Adrenal gland (tissue), 5 donors: ENCODE measurements around the gene RPS28.
"Not testable (repeated sequence)": the region's sequence is repeated elsewhere in the genome, so short reads cannot be mapped to it uniquely, and the experiment has no call there.

Experiments
- CTCF ChIP-seq, 6 experiments: fragments of 450-650 bp in 4 of 6; fragments of 200-600 bp in 2 of 6; sonication (generic) in 1 of 6; IDR thresholded peaks; 1 replicate in 5 of 6; 2 replicates in 1 of 6; pipeline versions ENCODE4 v1.5.1 to v1.8.0; 2016 to 2021; ENCODE audit warnings: antibody characterized with exemption in 6 of 6, mild to moderate bottlenecking in 2 of 6, moderate library complexity in 1 of 6
- POLR2A ChIP-seq, 2 donors: fragments of 450-650 bp; IDR thresholded peaks; one replicate each; pipeline ENCODE4 v1.6.1; 2017; ENCODE audit warnings: antibody characterized with exemption in 2 of 2, mild to moderate bottlenecking in 2 of 2, moderate library complexity in 1 of 2
- donor health status: DM: no; HTN: no; CAD: no.

- not testable (repeated sequence) for TF ChIP-seq CTCF, POLR2A (IDR thresholded peaks at IDR 0.05)
These were observed 6.2 kb upstream of the RPS28 start for GRCh38 chr19:8314981-8315640.
